ENCODE data around the gene GOLGA8G.
"Not testable (repeated sequence)": the region's sequence is repeated elsewhere in the genome, so short reads cannot be mapped to it uniquely, and the experiment has no call there.

The GOLGA8G gene

GRCh38 chr15:28532954-28533353 is at the start of gene GOLGA8G:
GOLGA8G (minus strand) TSS chr15:28532971; CDS start chr15:28532909, 62 bp downstream.
- H3K36me3 ChIP-seq (ENCODE audit: insufficient read depth, low read length); H3K9ac ChIP-seq (ENCODE audit: low read depth, low read length); H3K4me1 ChIP-seq (ENCODE audit: insufficient read depth, low read length); H3K9me3 ChIP-seq (ENCODE audit: control insufficient read depth, insufficient read depth, low read length): not testable (repeated sequence)

GRCh38 chr15:28573351-28573750 is 40.6 kb upstream of the GOLGA8G start:
- H3K9ac ChIP-seq (ENCODE audit: low read depth, low read length); H3K4me1 ChIP-seq (ENCODE audit: insufficient read depth, low read length); H3K36me3 ChIP-seq (ENCODE audit: insufficient read depth, low read length); H3K9me3 ChIP-seq (ENCODE audit: control insufficient read depth, insufficient read depth, low read length): not testable (repeated sequence)

GRCh38 chr15:28553268-28553667 is 20.5 kb upstream of the GOLGA8G start, which contains the start of gene GOLGA6L25:
GOLGA6L25 (plus strand) TSS chr15:28553568; CDS start chr15:28553629, 61 bp downstream.
- not testable (repeated sequence) for H3K9me3 ChIP-seq (ENCODE audit: control insufficient read depth, insufficient read depth, low read length); H3K36me3 ChIP-seq (ENCODE audit: insufficient read depth, low read length); H3K4me1 ChIP-seq (ENCODE audit: insufficient read depth, low read length); H3K9ac ChIP-seq (ENCODE audit: low read depth, low read length)

GRCh38 chr15:28515208-28515607 is 17.6 kb downstream of the GOLGA8G start:
- not testable (repeated sequence) for H3K4me1 ChIP-seq (ENCODE audit: insufficient read depth, low read length); H3K36me3 ChIP-seq (ENCODE audit: insufficient read depth, low read length); H3K9me3 ChIP-seq (ENCODE audit: control insufficient read depth, insufficient read depth, low read length); H3K9ac ChIP-seq (ENCODE audit: low read depth, low read length)

GRCh38 chr15:28514128-28514527 is 18.6 kb downstream of the GOLGA8G start:
- not testable (repeated sequence) for H3K4me1 ChIP-seq (ENCODE audit: insufficient read depth, low read length); H3K9me3 ChIP-seq (ENCODE audit: control insufficient read depth, insufficient read depth, low read length); H3K9ac ChIP-seq (ENCODE audit: low read depth, low read length); H3K36me3 ChIP-seq (ENCODE audit: insufficient read depth, low read length)

- not testable (repeated sequence) for H3K9ac ChIP-seq (ENCODE audit: low read depth, low read length); H3K9me3 ChIP-seq (ENCODE audit: control insufficient read depth, insufficient read depth, low read length); H3K4me1 ChIP-seq (ENCODE audit: insufficient read depth, low read length); H3K36me3 ChIP-seq (ENCODE audit: insufficient read depth, low read length)
These were observed 24.4 kb downstream of the GOLGA8G start for GRCh38 chr15:28508217-28508889.

- not testable (repeated sequence) for H3K9me3 ChIP-seq (ENCODE audit: control insufficient read depth, insufficient read depth, low read length); H3K9ac ChIP-seq (ENCODE audit: low read depth, low read length); H3K36me3 ChIP-seq (ENCODE audit: insufficient read depth, low read length); H3K4me1 ChIP-seq (ENCODE audit: insufficient read depth, low read length)
These were observed 51.4 kb downstream of the GOLGA8G start for GRCh38 chr15:28481340-28481739.

All from ES-I3 (cell line).